Measurements from ENCODE around the gene SPATA16. TPM values are rescaled to one million over a fixed set of nuclear protein-coding genes. Genes with fewer than 3 reads are reported as not detected.
"Not testable (repeated sequence)": the region's sequence is repeated elsewhere in the genome, so short reads cannot be mapped to it uniquely, and the experiment has no call there.

SPATA16 gene, protein sequence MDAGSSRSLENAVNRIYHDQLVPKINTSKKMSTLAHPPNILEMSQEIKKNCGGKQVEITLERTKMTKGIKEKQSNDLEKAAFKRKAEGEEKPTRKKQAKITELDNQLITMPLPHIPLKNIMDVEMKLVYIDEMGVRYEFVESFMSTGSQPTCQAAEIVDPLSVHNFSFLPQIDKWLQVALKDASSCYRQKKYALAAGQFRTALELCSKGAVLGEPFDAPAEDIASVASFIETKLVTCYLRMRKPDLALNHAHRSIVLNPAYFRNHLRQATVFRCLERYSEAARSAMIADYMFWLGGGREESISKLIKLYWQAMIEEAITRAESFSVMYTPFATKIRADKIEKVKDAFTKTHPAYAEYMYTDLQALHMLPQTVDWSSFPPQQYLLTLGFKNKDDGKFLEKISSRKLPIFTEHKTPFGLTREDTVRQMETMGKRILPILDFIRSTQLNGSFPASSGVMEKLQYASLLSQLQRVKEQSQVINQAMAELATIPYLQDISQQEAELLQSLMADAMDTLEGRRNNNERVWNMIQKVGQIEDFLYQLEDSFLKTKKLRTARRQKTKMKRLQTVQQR
- not detected for polyA plus RNA-seq (ENCODE audit: insufficient read length)
- long read RNA-seq, donor 1: 0 reads
- long read RNA-seq, donor 2: 0 reads
- long read RNA-seq, donor 3: 0 reads
- long read RNA-seq, donor 4: 0 reads
- long read RNA-seq, donor 5: 0 reads
- long read RNA-seq, donor 6: 0 reads
- long read RNA-seq, donor 7: 0 reads
- long read RNA-seq, donor 8: 0 reads

DNA sequence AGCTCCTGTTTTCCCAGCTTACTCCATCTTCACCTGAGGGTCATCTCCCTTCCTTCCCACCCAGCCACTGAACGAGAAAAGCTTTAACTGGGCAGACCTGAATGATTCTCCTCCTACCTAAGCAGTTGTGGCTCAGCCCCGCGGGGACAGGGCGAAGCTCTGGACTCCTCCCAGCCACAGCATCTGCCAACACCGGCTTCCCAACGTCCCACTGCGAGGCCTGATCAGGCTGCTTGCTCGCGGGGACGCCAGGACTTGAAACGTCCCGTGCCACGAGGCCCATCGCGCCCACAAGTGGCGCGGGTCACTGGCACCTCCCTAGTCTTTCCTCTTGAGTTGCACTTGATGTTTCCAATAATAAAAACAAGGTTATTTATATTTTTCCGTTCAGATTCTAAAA is at the start of gene SPATA16:
Gene SPATA16, minus strand, starts transcription at position 250 of the 400 bp plus-strand sequence. CDS start 23,504 bp downstream, outside the sequence.
- DNase-seq: no peak

DNA sequence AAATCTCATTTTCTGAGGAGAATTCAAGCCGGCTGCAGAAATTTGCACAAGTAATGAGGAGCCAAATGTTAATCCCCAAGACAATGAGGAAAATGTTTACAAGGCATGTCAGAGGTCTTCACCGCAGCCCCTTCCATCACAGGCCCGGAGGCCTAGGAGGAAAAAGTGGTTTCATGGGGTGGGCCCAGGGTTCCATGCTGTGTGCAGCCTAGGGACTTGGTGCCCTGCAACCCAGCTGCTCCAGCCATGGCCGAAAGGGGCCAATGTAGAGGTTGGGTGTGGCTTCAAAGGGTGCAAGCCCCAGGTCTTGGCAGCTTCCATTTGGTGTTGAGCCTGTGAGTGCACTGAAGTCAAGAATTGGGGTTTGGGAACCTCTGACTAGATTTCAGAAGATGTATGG is 42.0 kb upstream of the SPATA16 start:
- DNase-seq: not testable (repeated sequence)

DNA sequence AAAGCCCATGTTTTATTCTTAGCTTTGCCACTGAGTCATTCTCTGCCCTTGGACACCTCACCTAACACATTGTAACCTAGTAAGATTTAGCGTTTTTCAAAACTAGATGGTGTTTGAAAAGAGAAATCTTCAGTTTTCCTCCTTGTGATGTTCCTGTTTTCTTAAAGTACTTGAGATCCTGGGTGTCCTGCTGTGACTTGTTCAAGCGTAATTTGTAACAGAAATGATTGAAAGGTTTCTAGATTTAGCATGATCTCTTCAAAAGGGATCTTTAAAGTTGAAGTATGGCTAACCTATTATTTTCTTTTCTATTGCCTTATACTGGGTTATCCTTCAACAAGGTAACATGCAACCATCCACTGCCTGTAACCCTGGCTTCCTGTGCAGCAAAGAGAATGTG is 32.6 kb upstream of the SPATA16 start:
- DNase-seq: no peak

DNA sequence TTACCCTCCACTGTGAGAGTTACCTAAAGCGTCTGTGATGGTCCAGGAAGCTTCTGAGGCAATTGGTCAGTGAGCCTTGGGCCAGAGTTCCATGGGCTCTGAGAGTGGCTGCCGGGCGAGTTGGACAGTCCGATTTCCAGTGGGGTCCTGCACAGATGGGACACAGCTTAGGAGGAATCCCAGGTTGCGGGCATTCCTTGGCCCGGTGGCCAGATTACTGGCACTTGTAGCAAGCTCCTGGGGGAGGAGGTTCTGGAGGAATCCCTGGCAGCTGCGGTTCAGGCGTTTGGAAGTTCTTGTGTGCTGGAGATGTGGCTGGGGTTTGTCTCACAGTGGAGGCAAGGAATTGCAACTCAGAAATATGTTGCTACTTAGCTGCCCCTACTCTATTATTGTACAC is 18.1 kb upstream of the SPATA16 start:
- DNase-seq: not testable (repeated sequence)

DNA sequence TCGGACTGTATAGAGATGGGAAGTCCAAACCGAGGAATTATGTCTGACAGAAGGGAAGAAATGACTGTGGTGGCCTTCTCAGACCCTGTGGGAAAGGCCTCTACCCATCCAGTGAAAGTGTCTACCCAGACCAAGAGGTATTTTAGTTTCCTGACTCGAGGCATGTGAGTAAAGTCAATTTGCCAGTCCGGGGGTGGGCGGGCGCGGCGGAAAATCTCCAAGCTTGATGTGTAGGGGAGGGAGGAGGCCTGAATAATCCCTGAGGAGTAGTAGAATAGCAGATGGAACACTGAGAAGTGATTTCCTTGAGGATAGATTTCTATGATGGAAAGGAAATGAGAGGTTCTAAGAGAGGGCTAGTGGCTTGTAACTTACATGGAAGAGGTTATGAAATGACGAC is 15.5 kb upstream of the SPATA16 start:
- not testable (repeated sequence) for DNase-seq

DNA sequence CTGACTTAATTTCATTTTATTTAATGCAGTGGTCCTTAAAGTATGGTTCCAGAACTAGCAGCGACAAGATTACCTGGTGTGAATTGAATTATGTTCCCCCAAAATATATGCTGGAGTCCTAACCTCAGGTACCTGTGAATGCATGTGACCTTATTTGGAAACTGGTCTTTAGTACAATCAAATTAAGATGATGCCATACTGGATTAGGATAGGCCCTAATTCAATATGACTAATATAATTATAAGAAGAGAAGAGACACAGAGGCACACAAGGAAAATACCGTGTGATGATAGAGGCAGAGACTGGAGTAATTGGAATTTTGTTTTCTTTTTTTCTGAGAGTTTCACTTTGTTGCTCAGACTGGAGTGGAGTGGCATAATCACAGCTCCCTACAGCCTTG is 12.6 kb upstream of the SPATA16 start:
- no peak for DNase-seq

DNA sequence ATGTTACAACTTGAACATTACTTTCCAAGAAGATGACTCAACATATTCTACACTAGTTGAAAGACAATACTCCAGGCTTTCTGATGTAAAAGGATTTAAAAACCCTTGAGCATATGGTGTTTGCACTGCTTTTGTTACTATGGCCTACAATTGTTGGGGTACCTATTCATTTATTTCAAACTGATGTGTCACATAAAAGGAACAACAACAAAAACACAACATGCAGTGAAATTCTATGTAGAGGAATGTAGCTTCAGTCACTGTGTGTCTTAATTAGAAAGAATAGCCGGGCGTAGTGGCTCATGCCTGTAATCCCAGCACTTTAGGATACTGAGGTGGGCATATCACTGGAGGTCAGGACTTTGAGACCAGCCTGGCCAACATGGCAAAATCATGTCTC is 1.6 kb downstream of the SPATA16 start:
- DNase-seq: no peak

DNA sequence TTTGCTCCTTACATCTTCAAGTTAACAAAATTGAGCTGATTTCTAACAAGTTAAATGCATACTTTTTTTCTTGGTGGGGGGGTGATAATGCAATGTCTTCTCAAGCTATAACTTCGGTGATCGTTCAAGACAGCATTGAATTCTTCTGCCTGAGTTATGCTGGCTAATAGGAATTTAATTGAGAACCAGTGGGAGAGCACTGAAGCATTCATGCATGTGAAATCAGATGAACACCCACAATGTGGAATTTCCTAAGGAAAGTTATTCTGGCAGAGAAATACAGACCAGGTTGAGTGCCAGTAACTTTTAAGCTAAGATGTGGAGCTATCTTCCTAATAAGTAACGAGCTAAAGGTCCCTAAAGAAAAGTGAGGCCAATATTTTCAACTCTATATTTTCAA is 3.0 kb downstream of the SPATA16 start:
- DNase-seq: no peak

DNA sequence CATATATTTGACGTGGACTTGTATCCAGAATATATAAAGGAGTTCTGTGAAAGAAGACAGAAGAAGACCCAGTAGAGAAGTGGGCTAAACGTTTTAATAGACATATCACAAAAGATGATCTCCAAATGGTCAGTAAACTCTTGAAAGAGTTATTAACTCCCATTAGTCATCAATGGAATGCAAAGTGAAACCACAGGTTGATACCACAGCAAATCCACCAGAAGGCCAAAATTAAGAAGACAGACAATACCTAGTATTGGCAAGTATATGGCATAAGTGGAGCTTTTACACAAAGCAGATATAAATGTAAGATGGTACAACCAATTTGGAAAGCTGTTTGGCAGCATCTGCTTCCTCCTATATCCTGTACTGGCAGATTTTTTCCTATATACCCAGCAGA is 6.0 kb downstream of the SPATA16 start:
- no peak for DNase-seq

DNA sequence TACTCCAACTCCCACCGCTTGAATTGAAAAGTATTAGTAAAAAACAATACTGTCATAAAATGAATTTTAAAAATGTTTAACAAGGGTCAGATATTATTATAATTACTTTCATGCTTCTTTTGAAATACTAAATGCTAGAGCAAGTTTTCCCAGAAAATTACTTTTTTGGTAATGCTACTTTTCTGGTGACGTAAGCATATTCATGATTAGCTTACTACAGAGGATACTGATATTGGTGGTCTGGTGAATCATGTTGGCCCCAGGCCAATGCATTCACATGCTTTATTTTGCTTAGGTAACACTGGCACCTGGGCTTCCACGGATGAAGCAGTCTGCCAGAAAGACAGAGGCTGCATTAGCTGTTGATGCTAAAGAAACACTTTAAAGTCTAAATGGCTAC is 12.4 kb downstream of the SPATA16 start:
- DNase-seq: no peak

DNA sequence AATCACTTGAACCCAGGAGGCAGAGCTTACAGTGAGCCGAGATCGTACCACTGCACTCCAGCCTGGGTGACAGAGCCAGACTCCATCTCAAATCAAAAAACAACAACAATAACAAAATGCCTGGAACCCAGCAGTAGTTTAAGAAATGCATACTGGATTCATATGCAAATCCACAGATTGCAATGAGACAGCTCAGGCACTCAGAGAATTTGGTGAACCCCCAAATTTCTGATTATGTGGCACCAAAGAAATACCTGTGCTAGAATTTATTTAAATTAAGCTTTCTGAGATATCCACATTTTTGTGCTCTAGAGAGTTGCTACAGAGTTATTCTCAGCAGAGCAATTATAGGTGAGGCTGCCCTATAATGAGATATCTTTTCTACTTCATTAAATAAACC is 29.7 kb downstream of the SPATA16 start:
- DNase-seq: no peak

DNA sequence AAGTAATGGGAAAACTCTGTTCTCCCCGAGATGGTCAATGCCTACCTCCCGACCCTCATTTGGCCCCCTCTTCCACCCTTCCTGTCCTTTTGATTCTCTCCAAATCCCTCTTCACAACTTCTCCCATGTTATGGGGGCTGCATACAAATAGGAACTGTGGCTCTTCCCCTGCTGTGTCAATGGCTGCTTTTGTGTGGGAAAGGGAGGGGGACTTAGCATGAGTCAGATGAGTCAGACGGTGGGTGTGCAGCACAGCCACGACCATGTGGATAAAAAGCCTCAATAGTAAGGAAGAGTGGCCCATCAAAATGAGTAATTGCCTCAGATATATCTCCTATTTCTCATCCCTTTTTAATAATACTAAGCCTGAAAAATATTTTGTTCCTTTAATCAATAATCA is 31.9 kb downstream of the SPATA16 start:
- no peak for DNase-seq

DNA sequence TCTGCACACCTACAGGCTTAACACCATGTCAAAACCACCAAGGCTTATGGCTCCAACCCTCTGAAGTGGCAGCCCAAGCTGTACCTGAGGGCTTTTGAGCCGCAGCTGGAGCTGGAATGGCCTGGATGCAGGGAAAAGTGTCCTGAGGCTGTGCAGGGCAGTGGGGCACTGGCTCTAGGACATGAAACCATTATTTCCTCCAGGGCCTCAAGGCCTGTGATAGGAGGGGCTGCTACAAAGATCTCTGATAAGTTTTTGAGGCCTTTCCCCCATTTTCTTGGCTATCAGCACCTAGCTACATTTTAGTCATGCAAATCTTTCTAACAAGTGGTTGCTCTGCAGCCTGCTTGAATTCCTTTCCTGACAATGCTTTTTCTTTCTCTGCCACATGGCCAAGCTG is 37.6 kb downstream of the SPATA16 start:
- no peak for DNase-seq

DNA sequence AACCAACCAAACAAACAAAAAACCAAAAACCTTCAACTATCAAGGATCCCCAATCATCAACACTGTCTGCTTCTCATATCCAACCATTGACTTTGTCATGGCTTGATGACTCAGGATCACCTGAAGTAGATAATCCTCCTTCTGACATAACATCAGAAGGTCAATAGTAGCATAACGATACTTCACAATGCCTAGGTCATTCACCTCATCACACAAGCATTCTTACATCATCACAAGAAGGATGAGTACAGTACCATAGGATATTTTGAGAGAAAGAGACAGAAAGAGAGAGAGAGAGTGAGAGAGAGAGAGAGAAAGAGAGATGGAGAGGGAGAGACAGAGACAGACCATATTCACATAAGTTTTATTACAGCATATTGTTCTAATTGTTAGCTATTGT is 42.1 kb downstream of the SPATA16 start:
- DNase-seq: no peak

DNA sequence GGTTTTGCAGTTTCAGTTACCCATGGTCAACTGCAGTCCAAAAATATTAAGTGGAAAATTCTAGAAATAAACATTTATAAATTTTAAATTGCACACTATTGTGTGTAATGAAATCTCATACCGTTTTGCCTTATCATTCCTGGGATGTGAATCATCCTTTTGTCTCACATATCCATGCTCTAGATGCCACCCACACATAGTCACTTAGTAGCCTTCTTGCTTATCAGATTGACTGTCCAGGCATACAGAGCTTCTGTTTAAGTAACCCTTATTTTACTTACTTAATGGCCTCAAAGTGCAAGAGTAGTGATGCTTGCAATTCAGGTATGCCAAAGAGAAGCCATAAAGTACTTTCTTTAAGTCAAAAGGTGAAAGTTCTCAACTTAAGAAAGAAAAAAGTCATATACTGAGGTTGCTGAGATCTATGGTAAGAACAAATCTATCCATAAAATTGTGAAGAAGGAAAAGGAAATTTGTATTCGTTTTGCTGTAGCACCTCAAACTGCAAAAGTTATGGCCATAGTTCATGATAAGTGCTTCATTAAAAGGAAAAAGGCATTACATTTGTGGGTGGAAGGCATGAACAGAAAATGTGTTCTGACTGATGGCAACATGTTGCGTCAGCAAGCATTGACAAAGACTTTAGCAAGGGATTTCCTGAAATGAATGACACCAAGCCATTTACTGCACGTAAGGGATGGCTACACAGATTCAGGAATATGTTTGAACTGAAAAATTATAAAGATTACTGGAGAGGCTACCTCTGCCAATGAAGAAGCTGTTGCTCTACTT is 43.8 kb downstream of the SPATA16 start:
- DNase-seq: no peak

DNA sequence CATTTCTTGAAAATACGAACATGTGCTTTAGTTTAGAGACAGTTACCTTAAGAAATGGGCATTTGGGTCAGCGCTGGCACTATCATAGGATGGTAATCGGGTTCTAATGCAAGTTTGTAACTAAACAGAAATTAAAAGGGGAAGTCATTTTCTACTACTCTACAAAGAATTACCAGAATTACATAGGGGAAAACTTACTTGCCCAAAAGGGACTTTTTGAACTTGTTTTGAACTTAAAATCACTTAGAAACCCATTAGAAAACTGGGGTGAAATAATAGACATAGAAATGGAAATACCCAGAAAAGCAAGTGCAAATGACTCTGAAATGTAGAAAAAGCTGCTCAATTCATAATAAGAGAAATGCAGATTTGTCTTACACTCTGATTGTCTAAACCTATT is 44.9 kb downstream of the SPATA16 start:
- no peak for DNase-seq

DNA sequence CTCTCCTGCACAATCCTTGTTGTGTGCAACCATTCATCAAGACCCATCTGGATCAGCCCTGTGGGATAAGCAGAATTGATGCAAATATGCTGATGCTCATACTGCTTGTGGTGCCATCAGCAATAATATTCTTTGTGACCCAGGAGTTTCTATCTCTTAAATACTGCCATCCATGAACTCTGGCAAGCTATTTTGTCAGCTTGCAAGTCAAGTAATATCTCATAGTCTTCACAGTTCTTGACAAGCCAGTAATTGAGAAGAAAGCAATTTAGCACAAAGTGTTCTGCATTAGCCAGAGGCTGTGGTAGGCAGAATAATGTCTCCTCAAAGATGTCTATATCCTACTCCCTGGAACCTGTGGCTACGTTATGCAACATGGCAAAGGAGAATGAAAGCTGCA is 49.0 kb downstream of the SPATA16 start:
- no peak for DNase-seq

DNA sequence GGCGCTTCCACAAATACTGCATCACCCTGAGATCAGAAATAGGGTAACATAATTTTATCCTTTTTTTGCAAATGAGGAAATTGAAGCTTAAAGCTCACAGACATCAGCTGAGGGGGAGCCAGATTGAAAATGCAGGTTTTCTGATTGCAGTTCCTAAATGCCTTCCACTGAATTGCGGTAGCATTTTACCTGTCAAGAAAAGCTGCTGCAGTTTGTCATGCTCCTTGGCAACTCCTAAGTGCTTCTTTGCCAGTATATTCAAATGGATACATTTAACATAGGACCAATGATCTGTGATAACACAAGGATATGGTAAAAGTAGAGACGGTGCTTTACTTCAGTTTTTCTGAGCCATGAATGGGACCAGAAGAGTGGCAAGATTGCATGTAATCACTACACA is 50.5 kb downstream of the SPATA16 start:
- no peak for DNase-seq

DNA sequence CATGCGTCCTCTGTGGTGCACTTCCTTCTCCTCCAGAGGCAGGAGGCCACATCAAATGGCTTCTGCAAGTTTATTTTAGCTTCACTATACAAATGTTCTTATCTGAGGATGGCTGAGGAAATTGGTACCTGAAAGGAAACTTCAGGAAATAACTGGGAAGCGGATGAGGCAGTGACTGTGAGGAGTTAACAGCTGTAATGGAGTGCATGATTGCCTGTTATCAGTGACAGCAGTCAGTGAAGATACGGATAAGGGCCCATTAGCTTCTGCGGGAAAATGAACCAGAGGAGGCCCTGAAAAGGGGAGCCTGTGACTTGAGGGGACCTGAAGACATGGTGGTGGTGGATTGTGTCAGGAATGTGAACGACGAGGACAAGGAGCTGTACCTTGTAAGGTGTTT is 51.8 kb downstream of the SPATA16 start:
- DNase-seq: no peak

DNA sequence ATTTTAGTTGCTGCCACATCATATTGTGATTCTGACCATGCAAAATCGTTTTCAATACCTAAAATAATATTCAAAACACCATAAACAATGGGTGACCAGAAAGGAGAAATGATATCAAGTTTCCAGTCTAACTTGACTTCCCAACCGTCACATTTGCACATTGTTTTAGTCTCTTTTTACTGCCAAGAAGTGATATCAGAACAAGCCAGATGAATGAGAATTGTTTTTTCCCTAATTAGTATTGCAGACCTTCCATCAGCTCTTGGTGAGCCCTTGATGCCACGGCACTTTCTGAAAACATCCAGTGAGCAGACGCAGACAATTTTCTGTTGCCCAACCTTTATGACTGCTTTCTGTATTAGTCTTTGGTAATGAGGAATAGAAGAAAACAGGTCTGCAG is 62.5 kb downstream of the SPATA16 start:
- no peak for DNase-seq

DNA sequence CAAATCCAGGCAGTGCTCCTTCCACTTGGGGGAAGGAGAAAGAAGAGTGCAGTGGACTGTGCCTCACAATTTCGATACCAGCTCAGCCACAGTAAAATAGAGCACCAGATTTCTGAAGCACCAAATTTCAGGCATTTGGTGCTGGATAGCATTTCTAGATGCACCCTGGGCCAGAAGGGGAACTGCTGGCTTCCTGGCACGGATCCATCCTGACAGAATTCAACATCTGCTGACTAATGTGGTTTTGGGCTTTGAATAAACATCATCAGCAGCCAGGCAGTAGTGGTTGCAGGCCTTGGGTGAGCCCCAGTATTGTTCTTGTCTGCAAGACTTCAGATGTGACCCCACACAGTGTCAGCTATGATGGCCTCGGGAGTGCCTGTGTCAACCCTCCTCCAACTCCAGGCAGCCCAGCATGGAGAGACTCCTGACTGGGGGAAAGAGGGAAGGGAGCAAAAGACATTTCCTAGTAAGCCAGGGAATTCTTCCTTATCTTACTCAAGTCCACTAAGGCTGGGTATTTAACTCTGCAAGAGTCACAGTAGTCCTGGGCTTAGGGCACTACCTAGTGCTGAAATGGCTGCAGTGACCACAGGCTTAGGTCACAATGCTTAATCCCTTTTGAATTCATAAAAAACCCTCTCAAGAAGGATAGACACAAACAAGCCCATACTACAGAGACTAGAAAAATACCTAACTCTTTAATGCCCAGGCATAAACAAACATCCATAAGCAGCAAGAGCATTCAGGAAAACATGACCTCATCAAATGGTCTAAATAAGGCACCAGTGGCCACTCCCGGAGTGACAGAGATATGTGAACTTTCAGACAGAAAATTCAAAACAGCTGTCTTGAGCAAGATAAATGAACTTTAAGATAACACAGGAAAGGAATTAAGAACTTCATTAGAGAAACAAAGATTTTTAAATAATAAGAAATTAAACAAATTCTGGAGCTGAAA is 74.7 kb downstream of the SPATA16 start:
- no peak for DNase-seq

DNA sequence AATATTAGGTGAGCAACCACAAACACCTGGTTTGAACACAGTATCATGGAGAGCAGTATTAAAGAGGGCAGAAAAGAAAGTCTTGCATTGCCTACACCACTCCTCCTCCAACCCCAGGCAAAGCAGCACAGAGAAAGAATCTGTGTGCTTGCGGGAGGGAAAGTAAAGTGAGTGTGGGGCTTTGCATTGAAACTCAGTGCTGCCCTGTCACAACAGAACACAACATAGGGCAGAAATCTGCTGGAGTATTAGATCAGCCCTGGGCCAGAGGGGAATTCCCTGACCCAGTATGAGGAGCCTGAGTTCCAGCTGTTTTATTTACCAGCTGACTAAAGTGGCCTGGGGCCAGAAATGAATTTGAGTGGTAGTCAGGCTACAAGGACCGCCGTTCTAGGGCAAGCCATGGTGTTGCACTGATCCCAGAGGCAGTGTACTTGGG is 75.5 kb downstream of the SPATA16 start:
- no peak for DNase-seq
